Measurements from ENCODE around the gene CREBBP.

CREBBP gene

GRCh38 chr16:3868967-3869366 is 11.5 kb downstream of the CREBBP start:
- no peak for DNase-seq
- peaks cover 14% of the 10 kb centered on the region for H3K4me1 ChIP-seq
- no peak for TF ChIP-seq CTCF (IDR thresholded peaks at IDR 0.05; ENCODE audit: low read depth, low read length)

GRCh38 chr16:3868556-3868955 is 12.0 kb downstream of the CREBBP start:
- Histone ChIP-seq H3K9me3 (no peaks in the 10 kb centered on the region), H3K27me3 (no peaks in the 10 kb centered on the region), H3K36me3 (no peaks in the 10 kb centered on the region), H3K4me3 (ENCODE audit: low read depth, low read length) (no peak overlapping the region), H3K4me1 (peaks cover 10% of the 10 kb centered on the region)
- no peak for TF ChIP-seq CTCF (IDR thresholded peaks at IDR 0.05; ENCODE audit: low read depth, low read length)
- DNase-seq, result no peak

More at GRCh38 chr16:3868967-3869366, 11.5 kb downstream of the CREBBP start:
- Histone ChIP-seq H3K27me3 (no peaks in the 10 kb centered on the region), H3K4me3 (ENCODE audit: low read depth, low read length) (no peak overlapping the region), H3K9me3 (no peaks in the 10 kb centered on the region), H3K36me3 (no peaks in the 10 kb centered on the region)

GRCh38 chr16:3866703-3867431 is 13.6 kb downstream of the CREBBP start:
- H3K9me3 ChIP-seq, result no peaks in the 10 kb centered on the region
- H3K4me3 ChIP-seq (ENCODE audit: low read depth, low read length), result no peak overlapping the region
- H3K36me3 ChIP-seq, result no peaks in the 10 kb centered on the region
- H3K4me1 ChIP-seq, result peaks cover 2% of the 10 kb centered on the region; the same call in 1 of the 2 replicates
- no peaks in the 10 kb centered on the region for H3K27me3 ChIP-seq
- DNase-seq, result no peak
- TF ChIP-seq CTCF (IDR thresholded peaks at IDR 0.05; ENCODE audit: low read depth, low read length), result no peak

- no peak for DNase-seq
- Histone ChIP-seq H3K36me3 (no peaks in the 10 kb centered on the region), H3K27me3 (no peaks in the 10 kb centered on the region), H3K4me1 (peaks cover 3% of the 10 kb centered on the region; the same call in 1 of the 2 replicates), H3K4me3 (ENCODE audit: low read depth, low read length) (no peak overlapping the region), H3K9me3 (no peaks in the 10 kb centered on the region)
- no peak for TF ChIP-seq CTCF (IDR thresholded peaks at IDR 0.05; ENCODE audit: low read depth, low read length)
Measured at GRCh38 chr16:3865241-3865640, 15.3 kb downstream of the CREBBP start.

- no peaks in the 10 kb centered on the region for H3K36me3 ChIP-seq
- H3K27me3 ChIP-seq, result no peaks in the 10 kb centered on the region
- H3K9me3 ChIP-seq, result no peaks in the 10 kb centered on the region
- H3K4me1 ChIP-seq, result peaks cover 3% of the 10 kb centered on the region; the same call in 1 of the 2 replicates
- no peak overlapping the region for H3K4me3 ChIP-seq (ENCODE audit: low read depth, low read length)
- TF ChIP-seq CTCF (IDR thresholded peaks at IDR 0.05; ENCODE audit: low read depth, low read length), result no peak
- no peak for DNase-seq
Measured at GRCh38 chr16:3864562-3864961, 16.0 kb downstream of the CREBBP start.

- no peaks in the 10 kb centered on the region for H3K27me3 ChIP-seq
- DNase-seq, result no peak
- peaks cover 3% of the 10 kb centered on the region; the same call in 1 of the 2 replicates for H3K4me1 ChIP-seq
- TF ChIP-seq CTCF (IDR thresholded peaks at IDR 0.05; ENCODE audit: low read depth, low read length), result no peak
- H3K36me3 ChIP-seq, result no peaks in the 10 kb centered on the region
- no peak overlapping the region for H3K4me3 ChIP-seq (ENCODE audit: low read depth, low read length)
- no peaks in the 10 kb centered on the region for H3K9me3 ChIP-seq
Measured at GRCh38 chr16:3863587-3863986, 16.9 kb downstream of the CREBBP start.
